HG02981 (cell line): ENCODE data around the gene C3orf22.

Experiments
- ATAC-seq: cut with Tn5 transposase; IDR thresholded peaks from one replicate; pipeline ENCODE4 v1.9.1; 2021; ENCODE audit warnings: mild to moderate bottlenecking, moderate library complexity; ENCODE audit not compliant: unreplicated experiment

The C3orf22 gene

GRCh38 chr3:126516152-126516935, 42.4 kb downstream of the C3orf22 start:
- ATAC-seq, result no peak

- no peak for ATAC-seq
These were observed 43.5 kb downstream of the C3orf22 start for GRCh38 chr3:126515066-126515706.

- no peak for ATAC-seq
These were observed 44.6 kb downstream of the C3orf22 start for GRCh38 chr3:126514161-126514560.

DNA sequence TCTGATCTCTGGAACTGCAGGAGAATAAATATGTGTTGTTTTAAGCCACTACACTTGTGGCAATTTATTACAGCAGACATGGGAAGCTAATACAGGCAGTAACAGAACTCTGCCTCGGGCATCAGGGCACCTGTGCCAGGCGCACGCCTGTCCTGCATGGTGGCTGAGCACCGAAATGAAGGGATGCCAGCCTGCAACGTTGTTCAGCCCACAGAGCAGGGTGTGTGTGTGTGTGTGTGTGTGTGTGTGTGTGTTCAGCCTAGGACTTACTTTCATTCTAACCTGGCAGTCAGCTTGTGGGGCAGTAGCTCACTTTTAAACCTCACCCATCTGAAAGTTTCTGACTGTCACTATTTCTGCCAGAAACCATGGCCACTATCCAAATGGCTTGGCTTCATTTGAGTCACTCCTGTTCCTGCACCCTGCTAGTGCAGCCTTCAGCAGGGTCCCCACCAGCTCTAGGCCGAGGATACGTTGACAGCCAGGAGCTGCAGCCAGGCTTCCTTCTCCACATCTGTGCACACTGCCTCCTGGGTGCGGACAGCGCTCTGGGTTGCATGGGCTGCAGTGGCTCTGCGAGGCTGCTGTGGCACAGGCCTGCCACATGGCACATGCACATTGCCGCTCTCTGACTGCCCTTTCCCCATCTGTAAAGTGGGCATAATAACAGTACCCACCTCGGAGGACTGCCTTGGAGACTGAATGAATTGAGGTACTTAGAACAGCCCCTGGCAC, 45.6 kb downstream of the C3orf22 start:
- ATAC-seq, result no peak

- no peak for ATAC-seq
These were observed 46.7 kb downstream of the C3orf22 start for GRCh38 chr3:126512026-126512425.

GRCh38 chr3:126511291-126511690, 47.4 kb downstream of the C3orf22 start:
- no peak for ATAC-seq

GRCh38 chr3:126510308-126510910, 48.3 kb downstream of the C3orf22 start:
- no peak for ATAC-seq

- ATAC-seq, result no peak
These were observed 49.0 kb downstream of the C3orf22 start for GRCh38 chr3:126509597-126510307.

- ATAC-seq, result no peak
These were observed 50.2 kb downstream of the C3orf22 start for GRCh38 chr3:126508564-126508964.

DNA sequence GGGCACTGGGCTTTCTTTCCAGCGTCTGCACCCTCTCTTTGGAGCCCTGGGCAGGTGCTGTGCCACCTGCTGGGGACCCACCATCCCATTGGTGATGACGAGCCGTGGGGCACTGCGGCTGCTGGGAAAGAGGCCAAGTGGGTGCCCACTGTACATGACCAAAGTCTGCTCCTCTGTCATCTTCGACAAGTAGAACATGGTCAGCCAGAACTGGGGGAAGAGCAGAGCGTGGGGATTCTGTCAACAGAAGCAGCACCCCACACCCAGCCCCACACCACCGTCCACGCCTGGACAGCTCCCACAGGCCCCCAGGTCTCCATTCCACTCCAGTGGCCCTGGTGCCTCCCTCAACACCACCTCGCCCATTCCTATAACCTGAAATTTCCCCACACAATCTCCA, 50.8 kb downstream of the C3orf22 start:
- no peak for ATAC-seq

- no peak for ATAC-seq
These were observed 55.0 kb downstream of the C3orf22 start for GRCh38 chr3:126503701-126504100.

DNA sequence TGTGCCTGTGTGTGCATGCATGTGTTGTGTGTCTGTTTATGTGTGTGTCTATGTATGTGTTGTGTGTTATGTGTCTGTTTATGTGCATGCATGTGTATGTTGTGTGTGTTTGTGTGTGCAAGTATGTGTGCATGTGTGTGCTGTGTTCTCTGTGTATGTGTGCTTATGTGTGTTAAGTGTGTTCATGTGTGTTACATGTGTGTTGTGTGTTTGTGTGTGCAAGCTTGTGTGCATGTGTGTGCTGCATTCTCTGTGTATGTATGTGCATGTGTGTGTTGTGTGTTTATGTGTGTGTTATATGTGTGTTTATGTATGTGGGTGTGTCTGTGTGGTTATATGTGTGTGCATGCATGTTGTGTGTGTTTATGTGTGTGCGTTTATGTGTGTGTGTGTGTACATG, 56.1 kb downstream of the C3orf22 start:
- no peak for ATAC-seq

DNA sequence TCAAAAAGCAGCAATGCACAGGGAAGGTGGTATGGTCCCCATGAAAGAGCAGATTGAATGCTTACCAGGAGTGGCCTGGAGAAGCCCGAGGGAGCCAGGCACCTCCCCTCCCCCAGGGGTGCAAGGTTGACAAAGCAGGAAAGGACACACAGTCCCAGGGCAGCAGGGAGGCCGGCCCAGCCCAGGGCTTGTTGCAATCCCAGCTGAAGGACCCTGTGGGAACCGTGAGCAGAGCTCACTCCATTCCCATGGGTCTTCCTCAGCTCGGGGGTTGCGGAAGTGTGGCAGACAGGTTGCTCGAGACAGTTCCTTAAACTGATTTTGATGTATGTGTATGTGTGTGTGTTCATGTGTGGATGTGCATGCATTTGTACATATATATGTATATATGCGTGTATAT, 57.0 kb downstream of the C3orf22 start:
- no peak for ATAC-seq

GRCh38 chr3:126501054-126501453, 57.7 kb downstream of the C3orf22 start:
- no peak for ATAC-seq

DNA sequence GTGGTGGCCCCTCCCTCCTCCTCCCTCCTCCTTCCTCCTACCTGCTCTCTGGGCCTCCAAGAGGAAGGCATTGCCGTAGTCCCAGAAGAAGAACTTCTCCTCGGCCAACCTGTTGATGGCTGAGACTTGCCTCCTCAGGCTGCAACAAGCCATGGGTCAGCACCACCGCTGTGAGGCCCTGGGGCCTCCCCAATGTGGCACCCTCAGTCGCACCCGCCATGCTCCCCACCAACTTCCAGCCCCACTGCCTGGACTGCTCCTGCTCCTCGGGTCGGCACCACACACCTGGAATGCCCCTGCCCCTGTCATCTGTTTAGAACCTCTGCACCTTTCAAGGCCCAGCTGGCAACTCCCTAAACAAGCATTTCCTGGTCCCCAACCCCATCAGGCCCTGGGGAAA, 58.7 kb downstream of the C3orf22 start:
- no peak for ATAC-seq
